ENCODE results near the gene GNE. TPM values are rescaled to one million over a fixed set of nuclear protein-coding genes. Genes with fewer than 3 reads are reported as not detected.
"Not testable (repeated sequence)": the region's sequence is repeated elsewhere in the genome, so short reads cannot be mapped to it uniquely, and the experiment has no call there.

Gene GNE
- total and polyA plus RNA-seq, 2 donors, result 5.3 to 6.0 TPM

GRCh38 chr9:36189976-36190375, 68.3 kb downstream of the GNE start:
- DNase-seq (ENCODE audit: low read depth in 6 of 9, low spot score in 9 of 9), result peak in 1 of 9 donors; percentile 13
- Histone ChIP-seq H3K4me1 (ENCODE audit: control insufficient read depth in 2 of 2, insufficient read depth in 2 of 2, low read length in 2 of 2) (peaks cover 16 to 24% of the 10 kb centered on the region in 2 donors), H3K27ac (ENCODE audit: low read depth in 1 of 2, low read length in 1 of 2) (no peak overlapping the region), H3K4me3 (ENCODE audit: low read length in 2 of 2) (peak overlapping the region; percentile 90 to 96), H3K36me3 (ENCODE audit: control insufficient read depth in 2 of 2, insufficient read depth in 2 of 2, low read length in 1 of 2) (peaks cover 3 to 15% of the 10 kb centered on the region in 2 donors), H3K9me3 (ENCODE audit: control insufficient read depth in 2 of 2, insufficient read depth in 1 of 2, low read length in 1 of 2) (no peaks in the 10 kb centered on the region), H3K27me3 (ENCODE audit: control insufficient read depth in 2 of 2, insufficient read depth in 1 of 2, low read length in 1 of 2) (peaks cover 0 to 2% of the 10 kb centered on the region in 2 donors)
- 14% methylated on average over 9 of the region's 9 CpGs for WGBS

GRCh38 chr9:36188212-36188611, 70.0 kb downstream of the GNE start:
- 99% methylated on average over 5 of the region's 5 CpGs for WGBS
- peaks cover 0 to 2% of the 10 kb centered on the region in 2 donors for H3K27me3 ChIP-seq (ENCODE audit: control insufficient read depth in 2 of 2, insufficient read depth in 1 of 2, low read length in 1 of 2)
- H3K27ac ChIP-seq (ENCODE audit: low read depth in 1 of 2, low read length in 1 of 2), result no peak overlapping the region
- DNase-seq (ENCODE audit: low read depth in 6 of 9, low spot score in 9 of 9), result no peak
- H3K9me3 ChIP-seq (ENCODE audit: control insufficient read depth in 2 of 2, insufficient read depth in 1 of 2, low read length in 1 of 2), result no peaks in the 10 kb centered on the region
- H3K36me3 ChIP-seq (ENCODE audit: control insufficient read depth in 2 of 2, insufficient read depth in 2 of 2, low read length in 1 of 2), result peaks cover 0 to under 1% of the 10 kb centered on the region in 2 donors
- H3K4me3 ChIP-seq (ENCODE audit: low read length in 2 of 2), result no peak overlapping the region
- H3K4me1 ChIP-seq (ENCODE audit: control insufficient read depth in 2 of 2, insufficient read depth in 2 of 2, low read length in 2 of 2), result peaks cover 16 to 19% of the 10 kb centered on the region in 2 donors

GRCh38 chr9:36187414-36187813, 70.8 kb downstream of the GNE start:
- no peak overlapping the region for H3K4me3 ChIP-seq (ENCODE audit: low read length in 2 of 2)
- H3K27me3 ChIP-seq (ENCODE audit: control insufficient read depth in 2 of 2, insufficient read depth in 1 of 2, low read length in 1 of 2), result peaks cover 0 to 2% of the 10 kb centered on the region in 2 donors
- no peaks in the 10 kb centered on the region for H3K36me3 ChIP-seq (ENCODE audit: control insufficient read depth in 2 of 2, insufficient read depth in 2 of 2, low read length in 1 of 2)
- H3K4me1 ChIP-seq (ENCODE audit: control insufficient read depth in 2 of 2, insufficient read depth in 2 of 2, low read length in 2 of 2), result peaks cover 9 to 13% of the 10 kb centered on the region in 2 donors
- no peak overlapping the region for H3K27ac ChIP-seq (ENCODE audit: low read depth in 1 of 2, low read length in 1 of 2)
- peak in 1 of 9 donors; percentile 20 for DNase-seq (ENCODE audit: low read depth in 6 of 9, low spot score in 9 of 9)
- H3K9me3 ChIP-seq (ENCODE audit: control insufficient read depth in 2 of 2, insufficient read depth in 1 of 2, low read length in 1 of 2), result no peaks in the 10 kb centered on the region

- H3K9me3 ChIP-seq (ENCODE audit: control insufficient read depth in 2 of 2, insufficient read depth in 1 of 2, low read length in 1 of 2); DNase-seq (ENCODE audit: low read depth in 6 of 9, low spot score in 9 of 9); H3K27ac ChIP-seq (ENCODE audit: low read depth in 1 of 2, low read length in 1 of 2); H3K4me3 ChIP-seq (ENCODE audit: low read length in 2 of 2); H3K4me1 ChIP-seq (ENCODE audit: control insufficient read depth in 2 of 2, insufficient read depth in 2 of 2, low read length in 2 of 2); H3K27me3 ChIP-seq (ENCODE audit: control insufficient read depth in 2 of 2, insufficient read depth in 1 of 2, low read length in 1 of 2); H3K36me3 ChIP-seq (ENCODE audit: control insufficient read depth in 2 of 2, insufficient read depth in 2 of 2, low read length in 1 of 2): not testable (repeated sequence)
- 92% methylated on average over 6 of the region's 6 CpGs for WGBS
Measured at GRCh38 chr9:36180243-36180642, 78.0 kb downstream of the GNE start.

- Histone ChIP-seq H3K9me3 (ENCODE audit: control insufficient read depth in 2 of 2, insufficient read depth in 1 of 2, low read length in 1 of 2) (no peaks in the 10 kb centered on the region), H3K27me3 (ENCODE audit: control insufficient read depth in 2 of 2, insufficient read depth in 1 of 2, low read length in 1 of 2) (no peaks in the 10 kb centered on the region), H3K36me3 (ENCODE audit: control insufficient read depth in 2 of 2, insufficient read depth in 2 of 2, low read length in 1 of 2) (no peaks in the 10 kb centered on the region), H3K4me1 (ENCODE audit: control insufficient read depth in 2 of 2, insufficient read depth in 2 of 2, low read length in 2 of 2) (no peaks in the 10 kb centered on the region), H3K27ac (ENCODE audit: low read depth in 1 of 2, low read length in 1 of 2) (no peak overlapping the region), H3K4me3 (ENCODE audit: low read length in 2 of 2) (no peak overlapping the region)
- 98% methylated on average over 4 of the region's 4 CpGs for WGBS
- DNase-seq (ENCODE audit: low read depth in 6 of 9, low spot score in 9 of 9), result no peak
Measured at GRCh38 chr9:36177571-36177970, 80.7 kb downstream of the GNE start.

- H3K27me3 ChIP-seq (ENCODE audit: control insufficient read depth in 2 of 2, insufficient read depth in 1 of 2, low read length in 1 of 2); H3K36me3 ChIP-seq (ENCODE audit: control insufficient read depth in 2 of 2, insufficient read depth in 2 of 2, low read length in 1 of 2); H3K4me3 ChIP-seq (ENCODE audit: low read length in 2 of 2); DNase-seq (ENCODE audit: low read depth in 6 of 9, low spot score in 9 of 9); H3K9me3 ChIP-seq (ENCODE audit: control insufficient read depth in 2 of 2, insufficient read depth in 1 of 2, low read length in 1 of 2); H3K4me1 ChIP-seq (ENCODE audit: control insufficient read depth in 2 of 2, insufficient read depth in 2 of 2, low read length in 2 of 2); H3K27ac ChIP-seq (ENCODE audit: low read depth in 1 of 2, low read length in 1 of 2): not testable (repeated sequence)
- WGBS, result 97% methylated on average over 10 of the region's 10 CpGs
Measured at GRCh38 chr9:36176496-36176895, 81.8 kb downstream of the GNE start.

GRCh38 chr9:36175209-36175608, 83.0 kb downstream of the GNE start:
- 95% methylated on average over 3 of the region's 3 CpGs for WGBS
- not testable (repeated sequence) for H3K36me3 ChIP-seq (ENCODE audit: control insufficient read depth in 2 of 2, insufficient read depth in 2 of 2, low read length in 1 of 2); H3K9me3 ChIP-seq (ENCODE audit: control insufficient read depth in 2 of 2, insufficient read depth in 1 of 2, low read length in 1 of 2); H3K27ac ChIP-seq (ENCODE audit: low read depth in 1 of 2, low read length in 1 of 2); H3K4me3 ChIP-seq (ENCODE audit: low read length in 2 of 2); H3K4me1 ChIP-seq (ENCODE audit: control insufficient read depth in 2 of 2, insufficient read depth in 2 of 2, low read length in 2 of 2); DNase-seq (ENCODE audit: low read depth in 6 of 9, low spot score in 9 of 9); H3K27me3 ChIP-seq (ENCODE audit: control insufficient read depth in 2 of 2, insufficient read depth in 1 of 2, low read length in 1 of 2)

- no peaks in the 10 kb centered on the region for H3K36me3 ChIP-seq (ENCODE audit: control insufficient read depth in 2 of 2, insufficient read depth in 2 of 2, low read length in 1 of 2)
- WGBS, result 96% methylated on average over 3 of the region's 3 CpGs
- H3K4me3 ChIP-seq (ENCODE audit: low read length in 2 of 2), result no peak overlapping the region
- DNase-seq (ENCODE audit: low read depth in 6 of 9, low spot score in 9 of 9), result no peak
- H3K4me1 ChIP-seq (ENCODE audit: control insufficient read depth in 2 of 2, insufficient read depth in 2 of 2, low read length in 2 of 2), result no peaks in the 10 kb centered on the region
- no peaks in the 10 kb centered on the region for H3K27me3 ChIP-seq (ENCODE audit: control insufficient read depth in 2 of 2, insufficient read depth in 1 of 2, low read length in 1 of 2)
- no peak overlapping the region for H3K27ac ChIP-seq (ENCODE audit: low read depth in 1 of 2, low read length in 1 of 2)
- H3K9me3 ChIP-seq (ENCODE audit: control insufficient read depth in 2 of 2, insufficient read depth in 1 of 2, low read length in 1 of 2), result no peaks in the 10 kb centered on the region
Measured at GRCh38 chr9:36174731-36175130, 83.5 kb downstream of the GNE start.

- DNase-seq (ENCODE audit: low read depth in 6 of 9, low spot score in 9 of 9), result no peak
- 93% methylated on average over 7 of the region's 7 CpGs for WGBS
- H3K27ac ChIP-seq (ENCODE audit: low read depth in 1 of 2, low read length in 1 of 2), result no peak overlapping the region
Measured at GRCh38 chr9:36174271-36174670, 84.0 kb downstream of the GNE start.

GRCh38 chr9:36173861-36174260, 84.4 kb downstream of the GNE start:
- Histone ChIP-seq H3K9me3 (ENCODE audit: control insufficient read depth in 2 of 2, insufficient read depth in 1 of 2, low read length in 1 of 2) (no peaks in the 10 kb centered on the region), H3K4me1 (ENCODE audit: control insufficient read depth in 2 of 2, insufficient read depth in 2 of 2, low read length in 2 of 2) (no peaks in the 10 kb centered on the region), H3K4me3 (ENCODE audit: low read length in 2 of 2) (no peak overlapping the region), H3K36me3 (ENCODE audit: control insufficient read depth in 2 of 2, insufficient read depth in 2 of 2, low read length in 1 of 2) (no peaks in the 10 kb centered on the region), H3K27ac (ENCODE audit: low read depth in 1 of 2, low read length in 1 of 2) (no peak overlapping the region), H3K27me3 (ENCODE audit: control insufficient read depth in 2 of 2, insufficient read depth in 1 of 2, low read length in 1 of 2) (no peaks in the 10 kb centered on the region)
- over 99% methylated on average over 2 of the region's 2 CpGs for WGBS
- DNase-seq (ENCODE audit: low read depth in 6 of 9, low spot score in 9 of 9), result no peak

More at GRCh38 chr9:36174271-36174670, 84.0 kb downstream of the GNE start:
- H3K4me1 ChIP-seq (ENCODE audit: control insufficient read depth in 2 of 2, insufficient read depth in 2 of 2, low read length in 2 of 2), result no peaks in the 10 kb centered on the region
- no peaks in the 10 kb centered on the region for H3K27me3 ChIP-seq (ENCODE audit: control insufficient read depth in 2 of 2, insufficient read depth in 1 of 2, low read length in 1 of 2)
- H3K9me3 ChIP-seq (ENCODE audit: control insufficient read depth in 2 of 2, insufficient read depth in 1 of 2, low read length in 1 of 2), result no peaks in the 10 kb centered on the region
- H3K36me3 ChIP-seq (ENCODE audit: control insufficient read depth in 2 of 2, insufficient read depth in 2 of 2, low read length in 1 of 2), result no peaks in the 10 kb centered on the region
- no peak overlapping the region for H3K4me3 ChIP-seq (ENCODE audit: low read length in 2 of 2)
